Measurements from ENCODE around the gene MRPL48.

MRPL48 gene

GRCh38 chr11:73893041-73893440, 105.4 kb downstream of the MRPL48 start:
- DNase-seq (ENCODE audit: low read depth): no peak

GRCh38 chr11:73894725-73895335, 107.2 kb downstream of the MRPL48 start:
- DNase-seq (ENCODE audit: low read depth): no peak

- DNase-seq (ENCODE audit: low read depth): no peak
Measured at GRCh38 chr11:73902303-73902702, 114.6 kb downstream of the MRPL48 start.

GRCh38 chr11:73907191-73907590, 119.5 kb downstream of the MRPL48 start:
- DNase-seq (ENCODE audit: low read depth): no peak

- no peak for DNase-seq (ENCODE audit: low read depth)
Measured at GRCh38 chr11:73912026-73912425, 124.4 kb downstream of the MRPL48 start.

GRCh38 chr11:73913472-73913871, 125.8 kb downstream of the MRPL48 start:
- no peak for DNase-seq (ENCODE audit: low read depth)

GRCh38 chr11:73914284-73914683, 126.6 kb downstream of the MRPL48 start:
- DNase-seq (ENCODE audit: low read depth): no peak

Data from stimulated activated CD8-positive, alpha-beta memory T cell treated with anti-CD3 and anti-CD28 coated beads, Interleukin-7, amount 100 ng/mL, for 24 hours (primary cell).